ENCODE data around the gene GBE1.

GBE1 gene

GRCh38 chr3:81621277-81621676 is 140.2 kb downstream of the GBE1 start:
- no peak for DNase-seq (ENCODE audit: low spot score)

DNA sequence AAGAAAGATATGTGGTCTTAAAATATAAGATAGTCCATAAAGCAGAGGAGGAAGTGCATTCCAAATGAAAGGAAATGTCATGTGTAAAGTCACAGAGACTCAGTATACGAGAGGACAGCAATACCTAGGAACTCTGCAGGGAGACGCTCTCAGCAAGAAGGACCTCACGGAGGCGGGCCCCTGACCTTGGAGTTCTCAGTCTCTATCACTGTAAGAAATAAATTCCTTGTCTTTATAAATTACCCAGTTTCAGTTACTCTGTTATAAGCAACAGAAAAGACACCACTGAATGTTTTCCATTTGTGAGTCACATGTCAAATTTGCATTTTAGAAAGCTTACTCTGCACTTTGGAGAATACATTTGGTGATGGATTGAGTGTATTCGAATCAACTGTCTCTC is 140.6 kb downstream of the GBE1 start:
- DNase-seq (ENCODE audit: low spot score) = no peak

DNA sequence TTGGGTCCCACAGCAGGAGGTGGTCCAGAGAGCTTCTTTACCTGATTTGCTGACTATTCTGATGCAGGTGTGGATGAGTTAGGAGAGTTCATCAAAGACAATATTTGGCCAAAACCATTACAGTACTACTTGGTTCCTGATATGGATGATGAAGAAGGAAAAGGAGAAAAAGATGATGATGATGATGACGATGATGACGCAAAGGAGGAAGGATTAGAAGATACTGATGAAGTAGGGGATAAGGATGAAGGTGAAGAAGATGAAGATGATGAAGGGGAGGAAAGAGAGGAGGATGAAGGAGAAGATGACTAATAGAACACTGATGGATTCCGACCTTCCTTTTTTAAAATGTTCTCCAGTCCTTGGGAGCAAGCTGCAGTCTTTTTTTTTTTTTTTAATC is 148.7 kb downstream of the GBE1 start:
- no peak for DNase-seq (ENCODE audit: low spot score)

DNA sequence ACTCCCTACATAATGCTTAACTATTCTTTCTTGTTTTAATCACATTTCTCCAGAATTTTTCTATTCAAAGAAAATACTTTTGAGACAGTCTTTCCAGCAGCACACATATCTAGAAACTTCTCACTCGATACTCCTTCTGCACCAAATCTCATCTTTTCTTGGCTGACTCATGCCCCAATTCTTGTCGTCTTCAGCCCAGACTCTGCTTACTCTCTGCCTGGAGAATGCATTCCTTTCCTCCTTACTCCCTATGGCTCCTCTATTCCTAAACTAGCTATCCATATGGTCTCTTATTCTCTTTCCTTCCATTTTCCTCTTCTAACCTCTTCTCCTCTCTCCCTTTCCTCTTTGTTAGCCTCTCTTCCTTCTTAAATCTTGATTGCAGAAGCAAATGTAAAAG is 158.7 kb downstream of the GBE1 start:
- DNase-seq (ENCODE audit: low spot score) = no peak

GRCh38 chr3:81601707-81602305 is 159.6 kb downstream of the GBE1 start:
- DNase-seq (ENCODE audit: low spot score) = no peak

DNA sequence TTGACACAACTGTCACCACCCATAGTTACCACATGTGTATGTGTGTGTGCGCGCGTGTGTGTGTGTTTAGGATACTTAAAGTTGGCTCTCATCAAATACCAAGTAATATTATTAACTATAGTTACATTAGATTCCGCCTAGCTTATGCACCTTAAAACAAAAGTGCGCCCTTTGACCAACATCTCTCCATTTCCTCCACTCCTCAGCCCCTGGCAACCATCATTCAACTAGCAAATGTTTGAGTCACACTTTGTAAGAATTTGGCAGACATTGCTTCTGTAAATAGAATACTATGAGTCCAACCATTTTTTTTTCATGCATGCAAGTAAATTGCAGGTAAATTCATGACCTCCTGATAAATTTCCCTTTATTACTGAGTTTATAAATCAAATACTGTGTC is 169.3 kb downstream of the GBE1 start:
- no peak for DNase-seq (ENCODE audit: low spot score)

- DNase-seq (ENCODE audit: low spot score) = no peak
Measured at GRCh38 chr3:81585937-81586336, 175.5 kb downstream of the GBE1 start.

GRCh38 chr3:81585056-81585455 is 176.4 kb downstream of the GBE1 start:
- DNase-seq (ENCODE audit: low spot score) = no peak

DNA sequence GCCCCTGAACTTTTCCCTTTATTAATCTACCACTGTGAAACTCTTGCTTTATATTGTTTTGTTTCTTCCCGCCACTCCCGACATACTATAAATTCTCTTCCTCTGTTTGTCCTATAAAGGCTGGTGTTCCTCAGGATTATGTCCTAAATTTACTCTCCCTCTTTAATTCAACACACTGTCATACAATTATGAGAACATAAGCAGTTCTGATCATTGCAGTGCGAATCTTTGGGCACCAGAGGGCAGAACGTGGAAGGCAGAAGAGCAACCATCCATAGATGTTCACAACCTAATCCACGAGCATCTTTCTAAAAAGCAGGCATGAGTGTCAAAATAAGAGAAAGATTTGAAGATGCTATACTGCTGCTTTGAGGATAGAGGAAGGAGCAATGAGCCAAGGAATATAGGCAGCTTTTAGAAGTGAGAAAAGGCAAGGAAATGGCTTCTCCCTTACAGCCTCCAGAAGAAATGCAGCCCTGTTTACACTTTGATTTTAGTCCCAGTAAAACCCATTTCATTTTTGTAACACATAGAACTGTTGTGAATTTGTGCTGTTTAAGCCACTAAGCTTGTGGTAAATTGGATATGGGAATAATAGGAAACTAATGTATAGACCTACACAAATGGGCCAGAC is 179.4 kb downstream of the GBE1 start:
- peak; percentile 1 for DNase-seq (ENCODE audit: low spot score)

DNA sequence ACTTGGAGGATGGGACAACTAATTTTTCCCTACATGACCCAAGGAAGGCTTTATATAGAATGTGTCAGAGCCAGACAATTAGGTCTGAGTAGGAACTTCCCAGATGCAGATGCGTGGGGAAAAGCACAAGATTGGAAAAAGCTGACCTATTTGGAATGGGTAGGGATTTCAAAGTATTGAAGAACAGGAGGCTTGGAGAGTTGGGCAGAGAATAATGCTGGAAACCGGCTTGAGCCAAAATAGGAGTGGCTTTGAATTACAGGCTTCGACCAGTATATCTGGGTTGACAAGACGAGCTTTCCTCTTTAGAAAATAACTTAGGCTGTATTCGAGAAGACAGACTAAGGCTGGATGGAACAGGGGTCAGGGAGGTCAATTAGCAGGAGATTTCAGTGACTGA is 181.1 kb downstream of the GBE1 start:
- DNase-seq (ENCODE audit: low spot score) = no peak

GRCh38 chr3:81579744-81580143 is 181.7 kb downstream of the GBE1 start:
- no peak for DNase-seq (ENCODE audit: low spot score)

- DNase-seq (ENCODE audit: low spot score) = no peak
Measured at GRCh38 chr3:81572201-81572756, 189.2 kb downstream of the GBE1 start.

GRCh38 chr3:81568378-81568777 is 193.1 kb downstream of the GBE1 start:
- DNase-seq (ENCODE audit: low spot score) = no peak

DNA sequence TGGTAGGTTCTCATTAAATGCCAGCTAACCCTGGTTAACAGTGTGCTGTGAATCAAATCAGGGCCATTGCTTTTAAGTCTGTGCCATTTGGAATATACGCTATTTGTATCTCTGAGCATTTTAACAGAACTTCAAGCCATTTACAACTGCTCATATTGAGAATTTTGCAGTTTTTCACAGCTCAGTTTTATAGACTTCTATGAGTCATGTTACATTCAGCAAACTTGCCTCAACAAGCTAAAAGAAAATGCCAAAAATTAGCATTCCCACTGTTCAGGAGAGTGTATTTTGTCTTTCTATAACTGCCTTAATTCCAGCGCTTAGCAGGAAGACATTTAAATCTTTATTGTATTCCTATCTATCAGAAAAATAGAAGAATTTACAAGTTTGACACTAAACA is 196.4 kb downstream of the GBE1 start:
- DNase-seq (ENCODE audit: low spot score) = no peak

- DNase-seq (ENCODE audit: low spot score) = no peak
Measured at GRCh38 chr3:81558106-81558505, 203.3 kb downstream of the GBE1 start.

DNA sequence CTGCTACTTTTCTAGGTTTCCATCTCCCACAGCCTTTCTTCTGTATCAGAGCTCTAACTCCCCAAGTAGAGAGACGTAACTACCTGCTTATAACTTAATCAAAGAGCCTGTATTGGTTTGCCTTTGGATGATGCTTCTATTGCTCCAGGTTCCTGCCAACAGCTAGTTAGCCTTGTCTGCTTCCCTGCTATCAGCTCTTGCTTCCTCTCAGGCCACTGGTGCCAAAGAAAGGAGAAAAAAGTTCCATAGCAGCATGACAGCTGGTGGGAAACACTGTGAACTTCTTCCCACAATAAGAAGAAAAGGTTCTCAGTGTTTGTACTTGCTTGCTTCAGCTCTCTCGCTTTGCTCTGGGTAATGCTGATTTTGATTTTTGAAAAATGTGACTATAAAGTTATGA is 206.6 kb downstream of the GBE1 start:
- no peak for DNase-seq (ENCODE audit: low spot score)

GRCh38 chr3:81554388-81554787 is 207.1 kb downstream of the GBE1 start:
- no peak for DNase-seq (ENCODE audit: low spot score)

GRCh38 chr3:81550415-81550814 is 211.0 kb downstream of the GBE1 start:
- DNase-seq (ENCODE audit: low spot score) = no peak

DNA sequence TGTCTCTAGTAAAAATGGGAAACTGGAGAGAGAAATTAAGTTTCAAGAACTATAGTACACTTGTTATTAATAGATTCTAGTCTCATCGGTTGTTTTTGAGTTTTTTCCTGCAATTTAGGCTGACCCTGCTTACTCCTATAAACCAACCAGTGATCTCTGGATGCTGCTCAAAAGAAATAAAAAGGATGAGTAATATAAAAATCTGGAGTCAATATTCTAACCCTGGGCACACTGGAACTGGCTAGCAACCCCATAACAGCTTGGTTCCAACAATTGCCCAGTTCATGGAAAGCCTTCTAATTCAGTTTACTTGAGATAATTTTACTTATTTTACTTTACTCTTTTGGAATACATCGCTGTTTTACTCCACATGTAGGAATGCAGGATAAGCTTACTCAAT is 211.6 kb downstream of the GBE1 start:
- DNase-seq (ENCODE audit: low spot score) = no peak

DNA sequence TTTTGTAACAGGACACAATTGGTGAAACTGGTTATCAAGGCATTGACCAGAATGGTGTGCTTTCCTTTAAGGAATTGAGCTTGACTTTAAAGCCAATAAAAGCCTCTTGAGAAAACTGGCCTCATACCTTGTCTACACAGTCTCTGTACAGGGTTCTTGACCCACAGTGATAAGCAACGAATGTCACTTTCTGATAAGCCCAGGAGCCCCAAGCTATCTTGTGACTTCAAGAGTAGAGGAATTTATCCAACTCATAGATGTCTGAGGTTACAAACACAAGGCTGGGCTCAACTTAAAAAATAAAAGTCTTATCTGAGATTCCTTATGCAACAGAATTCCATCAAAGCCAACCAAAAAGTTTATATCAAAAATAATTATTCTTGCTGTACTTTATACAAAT is 212.1 kb downstream of the GBE1 start:
- no peak for DNase-seq (ENCODE audit: low spot score)

DNA sequence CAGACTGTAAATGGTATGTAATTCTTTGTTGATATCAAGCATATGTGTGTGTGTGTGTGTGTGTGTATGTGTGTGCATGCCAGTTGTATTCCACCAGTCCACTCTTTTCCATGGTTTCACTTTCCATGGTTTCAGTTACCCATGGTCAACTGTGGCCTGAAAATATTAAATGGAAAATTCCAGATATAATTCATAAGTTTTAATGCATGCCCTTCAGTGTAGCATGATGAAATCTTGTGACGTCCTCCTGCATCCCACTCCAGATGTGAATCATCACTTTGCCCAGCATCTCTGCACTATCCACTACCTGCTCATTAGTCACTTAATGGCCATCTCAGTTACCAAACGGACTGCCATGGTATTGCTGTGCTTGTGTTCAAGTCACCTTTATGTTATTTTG is 215.9 kb downstream of the GBE1 start:
- DNase-seq (ENCODE audit: low spot score) = no peak

- no peak for DNase-seq (ENCODE audit: low spot score)
Measured at GRCh38 chr3:81544385-81544784, 217.1 kb downstream of the GBE1 start.

- no peak for DNase-seq (ENCODE audit: low spot score)
Measured at GRCh38 chr3:81540787-81541186, 220.7 kb downstream of the GBE1 start.

DNA sequence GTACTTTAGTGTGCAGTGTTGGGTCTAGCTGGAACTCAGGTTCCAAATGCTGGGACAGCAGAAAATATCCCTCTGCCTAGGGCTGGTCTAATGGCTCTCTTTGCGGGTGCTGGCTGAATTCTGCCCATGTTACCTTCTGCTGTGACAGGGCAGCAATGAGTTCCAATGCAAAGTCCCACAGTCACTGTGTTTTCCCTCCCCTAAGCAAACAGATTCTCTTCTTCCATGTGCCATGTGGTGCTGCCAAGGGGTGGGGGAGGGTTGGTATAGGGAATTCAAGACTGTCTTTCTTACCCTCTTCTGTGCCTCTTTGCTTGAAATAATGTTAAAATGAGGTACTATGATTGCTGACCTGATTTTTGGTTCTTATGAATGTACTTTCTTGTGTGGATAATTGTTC is 229.6 kb downstream of the GBE1 start:
- no peak for DNase-seq (ENCODE audit: low spot score)

All from putamen (tissue), 1 donor.